A549 treated with AZD2906 at 1 μM for 4 hours (cell line): ENCODE results near the gene COA4. TPM values are rescaled to one million over a fixed set of nuclear protein-coding genes. Genes with fewer than 3 reads are reported as not detected.

Experiments used
- total RNA-seq: library from RNA; stranded (reverse); fragments of 200-300 nt; extraction: Qiagen RNA extraction; gene quantifications from 5 replicates; pipeline ENCODE4 v1.2.3, GENCODE V29; 2022

COA4 gene
- total RNA-seq = 122 to 138 TPM (median 130 TPM) in 5 replicates

GRCh38 chr11:73876424-73877310 is at the start of gene COA4, which contains the start of gene PAAF1:
Gene COA4 (minus strand): TSS chr11:73876846. CDS start chr11:73873378, 3,468 bp downstream.
Gene PAAF1 (plus strand): TSS chr11:73876999. CDS start chr11:73877022, 23 bp downstream.

Other genes with a start within 250 kb of the COA4 start
- 0.63 to 1.0 TPM (median 0.85 TPM) in 5 replicates for gene PLEKHB1, start 230.3 kb downstream of the COA4 start, total RNA-seq
- gene RAB6A, start 115.8 kb downstream of the COA4 start, total RNA-seq = 53.9 to 69.3 TPM (median 63.3 TPM) in 5 replicates
- 43.3 to 55.6 TPM (median 45.9 TPM) in 5 replicates for gene MRPL48, start 89.0 kb downstream of the COA4 start, total RNA-seq
- gene PAAF1, start 153 bp upstream of the COA4 start, total RNA-seq = 10.6 to 13.0 TPM (median 12.1 TPM) in 5 replicates
- 0.56 to 1.00 TPM (median 0.74 TPM) in 5 replicates for gene DNAJB13, start 74.2 kb upstream of the COA4 start, total RNA-seq
- gene UCP2, start 106.0 kb upstream of the COA4 start, total RNA-seq = 82.0 to 110 TPM (median 87.6 TPM) in 5 replicates
- gene UCP3, start 132.2 kb upstream of the COA4 start, total RNA-seq = 0.87 to 1.4 TPM (median 1.1 TPM) in 5 replicates